ENCODE data around the gene ZNF664.

- no peak for TF ChIP-seq CTCF (IDR thresholded peaks at IDR 0.05)
- no peak for TF ChIP-seq POLR2A (IDR thresholded peaks at IDR 0.05)
Observed at GRCh38 chr12:123933214-123933613, 39.8 kb upstream of the ZNF664 start.

Data from thyroid gland (tissue), 4 donors.